ENCODE results near the gene SRMS.

Gene SRMS

DNA sequence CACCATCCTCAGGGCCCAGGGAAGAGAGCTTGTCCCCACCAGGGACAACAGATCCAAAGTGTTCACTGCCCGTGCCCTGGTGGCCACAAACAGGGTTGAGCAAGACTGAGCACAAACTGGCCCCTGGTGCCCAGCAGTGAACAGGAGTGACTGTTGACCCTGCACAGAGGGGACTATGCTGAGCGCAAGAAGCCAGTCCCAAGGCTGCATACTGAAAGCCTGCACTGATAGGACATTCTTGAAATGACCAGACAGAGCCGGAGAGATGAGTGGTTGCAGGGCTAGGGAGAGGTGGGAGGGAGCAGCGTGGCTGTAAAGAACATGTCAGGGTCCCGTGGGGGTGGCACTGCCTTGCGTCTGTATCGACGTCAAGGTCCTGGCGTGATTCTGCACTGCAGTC lies 3.5 kb upstream of the SRMS start:
- no peaks in the 10 kb centered on the region for H3K36me3 ChIP-seq (ENCODE audit: low read length)
- no peak overlapping the region for H3K9ac ChIP-seq (ENCODE audit: low read length)
- no peak for TF ChIP-seq EZH2phosphoT487 (conservative IDR thresholded peaks at IDR 0.05; ENCODE audit: low read length)
- TF ChIP-seq, protein P1, sequence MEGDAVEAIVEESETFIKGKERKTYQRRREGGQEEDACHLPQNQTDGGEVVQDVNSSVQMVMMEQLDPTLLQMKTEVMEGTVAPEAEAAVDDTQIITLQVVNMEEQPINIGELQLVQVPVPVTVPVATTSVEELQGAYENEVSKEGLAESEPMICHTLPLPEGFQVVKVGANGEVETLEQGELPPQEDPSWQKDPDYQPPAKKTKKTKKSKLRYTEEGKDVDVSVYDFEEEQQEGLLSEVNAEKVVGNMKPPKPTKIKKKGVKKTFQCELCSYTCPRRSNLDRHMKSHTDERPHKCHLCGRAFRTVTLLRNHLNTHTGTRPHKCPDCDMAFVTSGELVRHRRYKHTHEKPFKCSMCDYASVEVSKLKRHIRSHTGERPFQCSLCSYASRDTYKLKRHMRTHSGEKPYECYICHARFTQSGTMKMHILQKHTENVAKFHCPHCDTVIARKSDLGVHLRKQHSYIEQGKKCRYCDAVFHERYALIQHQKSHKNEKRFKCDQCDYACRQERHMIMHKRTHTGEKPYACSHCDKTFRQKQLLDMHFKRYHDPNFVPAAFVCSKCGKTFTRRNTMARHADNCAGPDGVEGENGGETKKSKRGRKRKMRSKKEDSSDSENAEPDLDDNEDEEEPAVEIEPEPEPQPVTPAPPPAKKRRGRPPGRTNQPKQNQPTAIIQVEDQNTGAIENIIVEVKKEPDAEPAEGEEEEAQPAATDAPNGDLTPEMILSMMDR (IDR thresholded peaks at IDR 0.05; ENCODE audit: insufficient read depth, low read length, poor library complexity, severe bottlenecking), result no peak
- no peak overlapping the region for H3K4me2 ChIP-seq (ENCODE audit: low read depth, low read length, poor library complexity, severe bottlenecking)
- H3K4me3 ChIP-seq (ENCODE audit: insufficient read depth, low read length, poor library complexity, severe bottlenecking), result no peak overlapping the region
- no peak overlapping the region for H3K27ac ChIP-seq (ENCODE audit: low read depth, low read length)
- peaks cover 3% of the 10 kb centered on the region; the same call in 1 of the 2 replicates for H3F3A ChIP-seq (ENCODE audit: insufficient read depth)
- no peaks in the 10 kb centered on the region for H3K9me2 ChIP-seq (replicated peaks; ENCODE audit: insufficient read depth, low read length)
- no peaks in the 10 kb centered on the region for H3K27me3 ChIP-seq (ENCODE audit: low read length)
- H4K20me1 ChIP-seq (ENCODE audit: low read depth, low read length), result no peaks in the 10 kb centered on the region; the same call in 1 of the 2 replicates
- no peaks in the 10 kb centered on the region for H3K79me2 ChIP-seq (ENCODE audit: insufficient read depth, low read length)
- no peaks in the 10 kb centered on the region for H3K9me3 ChIP-seq (ENCODE audit: insufficient read depth, low read length)
- H2AFZ ChIP-seq (ENCODE audit: low read depth, low read length, severe bottlenecking), result no peak overlapping the region

DNA sequence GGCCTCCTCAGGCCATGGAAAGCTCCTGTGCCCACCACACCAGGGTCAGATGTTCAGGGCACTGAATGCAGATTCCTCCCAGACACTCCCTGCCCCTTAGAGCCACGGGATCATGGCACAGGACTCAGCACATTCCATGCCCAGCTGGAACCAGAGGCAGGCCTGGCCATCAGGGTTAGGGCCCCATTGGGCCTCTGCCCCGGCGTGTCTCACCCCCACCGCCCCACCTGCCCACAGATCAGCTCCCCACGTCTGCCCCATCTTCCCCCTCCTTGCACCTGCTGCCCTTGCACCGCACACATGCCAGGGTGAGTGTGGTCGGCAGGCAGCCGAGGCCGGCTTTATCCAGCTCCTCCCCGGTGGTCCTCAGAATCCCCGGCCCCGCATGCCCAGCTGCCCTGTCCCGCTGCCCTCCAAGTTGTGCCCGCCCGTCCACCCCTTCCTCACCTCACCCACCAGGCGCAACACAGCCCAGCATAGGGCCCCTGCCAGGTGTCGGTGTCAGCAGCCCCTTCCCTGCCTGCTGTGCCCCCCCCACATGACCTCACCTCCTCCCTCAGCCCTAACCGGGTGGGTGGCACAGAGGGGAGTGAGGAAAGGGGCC lies 2.2 kb upstream of the SRMS start:
- Histone ChIP-seq H3K9me3 (ENCODE audit: insufficient read depth, low read length) (no peaks in the 10 kb centered on the region), H3K9me2 (replicated peaks; ENCODE audit: insufficient read depth, low read length) (no peaks in the 10 kb centered on the region), H3K79me2 (ENCODE audit: insufficient read depth, low read length) (no peaks in the 10 kb centered on the region), H4K20me1 (ENCODE audit: low read depth, low read length) (no peaks in the 10 kb centered on the region; the same call in 1 of the 2 replicates), H3K36me3 (ENCODE audit: low read length) (no peaks in the 10 kb centered on the region), H3K9ac (ENCODE audit: low read length) (no peak overlapping the region), H3F3A (ENCODE audit: insufficient read depth) (peaks cover 3% of the 10 kb centered on the region; the same call in 1 of the 2 replicates), H3K4me2 (ENCODE audit: low read depth, low read length, poor library complexity, severe bottlenecking) (no peak overlapping the region), H2AFZ (ENCODE audit: low read depth, low read length, severe bottlenecking) (no peak overlapping the region), H3K27me3 (ENCODE audit: low read length) (no peaks in the 10 kb centered on the region), H3K27ac (ENCODE audit: low read depth, low read length) (no peak overlapping the region), H3K4me3 (ENCODE audit: insufficient read depth, low read length, poor library complexity, severe bottlenecking) (no peak overlapping the region)
- TF ChIP-seq, protein P1 (IDR thresholded peaks at IDR 0.05; ENCODE audit: insufficient read depth, low read length, poor library complexity, severe bottlenecking), result no peak
- no peak for TF ChIP-seq EZH2phosphoT487 (conservative IDR thresholded peaks at IDR 0.05; ENCODE audit: low read length)

- Histone ChIP-seq H4K20me1 (ENCODE audit: low read depth, low read length) (no peaks in the 10 kb centered on the region; the same call in 1 of the 2 replicates), H2AFZ (ENCODE audit: low read depth, low read length, severe bottlenecking) (no peak overlapping the region), H3K27ac (ENCODE audit: low read depth, low read length) (no peak overlapping the region), H3K4me2 (ENCODE audit: low read depth, low read length, poor library complexity, severe bottlenecking) (no peak overlapping the region), H3K27me3 (ENCODE audit: low read length) (no peaks in the 10 kb centered on the region), H3K9me2 (replicated peaks; ENCODE audit: insufficient read depth, low read length) (no peaks in the 10 kb centered on the region), H3K36me3 (ENCODE audit: low read length) (no peaks in the 10 kb centered on the region), H3F3A (ENCODE audit: insufficient read depth) (peaks cover 3% of the 10 kb centered on the region; the same call in 1 of the 2 replicates), H3K9me3 (ENCODE audit: insufficient read depth, low read length) (no peaks in the 10 kb centered on the region), H3K79me2 (ENCODE audit: insufficient read depth, low read length) (no peaks in the 10 kb centered on the region), H3K4me3 (ENCODE audit: insufficient read depth, low read length, poor library complexity, severe bottlenecking) (no peak overlapping the region), H3K9ac (ENCODE audit: low read length) (no peak overlapping the region)
- TF ChIP-seq, protein P1 (IDR thresholded peaks at IDR 0.05; ENCODE audit: insufficient read depth, low read length, poor library complexity, severe bottlenecking), result no peak
- no peak for TF ChIP-seq EZH2phosphoT487 (conservative IDR thresholded peaks at IDR 0.05; ENCODE audit: low read length)
These were observed 1.5 kb upstream of the SRMS start for GRCh38 chr20:63549019-63549418.

Measured in SU-DHL-6 (cell line).